Neural crest cell (in vitro differentiated cells): ENCODE results near the gene MOB1B. TPM values are rescaled to one million over a fixed set of nuclear protein-coding genes. Genes with fewer than 3 reads are reported as not detected.
"Not testable (repeated sequence)": the region's sequence is repeated elsewhere in the genome, so short reads cannot be mapped to it uniquely, and the experiment has no call there.

Experiments used
- DNase-seq: peaks from one replicate; pipeline ENCODE4 v3.0.0; 2021; ENCODE audit warnings: low read depth, mixed read lengths, low spot score
- H3K27ac Mint-ChIP-seq: one replicate; pipeline ENCODE4 v1.8.0; 2021; ENCODE audit warnings: mild to moderate bottlenecking, mixed read lengths; ENCODE audit not compliant: unreplicated experiment
- H3K27me3 Mint-ChIP-seq: 2 replicates; pipeline ENCODE4 v1.8.0; 2021; ENCODE audit warnings: low read depth, mild to moderate bottlenecking, mixed read lengths
- H3K36me3 Mint-ChIP-seq: 2 replicates; pipeline ENCODE4 v1.8.0; 2021; ENCODE audit warnings: low read depth, mild to moderate bottlenecking, mixed read lengths
- H3K4me1 Mint-ChIP-seq: 2 replicates; pipeline ENCODE4 v1.8.0; 2021; ENCODE audit warnings: mixed read lengths
- H3K4me3 Mint-ChIP-seq: one replicate; pipeline ENCODE4 v1.8.0; 2021; ENCODE audit warnings: mild to moderate bottlenecking, mixed read lengths
- H3K9me3 Mint-ChIP-seq: 2 replicates; pipeline ENCODE4 v1.8.0; 2021; ENCODE audit warnings: mixed read lengths
- CTCF ChIP-seq: fragments of 200-600 bp; sonication (generic); conservative IDR thresholded peaks from 2 replicates; pipeline ENCODE4 v1.5.0; 2021; ENCODE audit warnings: antibody characterized with exemption, mild to moderate bottlenecking
- total RNA-seq: library from RNA; stranded (reverse); gene quantifications from 2 replicates; pipeline ENCODE4 v1.2.1, GENCODE V29; 2021

Gene MOB1B
- total RNA-seq, 1 donor from 2014 or later = 37.2 TPM

GRCh38 chr4:71009086-71009485 is 106.9 kb downstream of the MOB1B start:
- no peak overlapping the region for H3K4me3 Mint-ChIP-seq
- H3K36me3 Mint-ChIP-seq = peaks cover 24% of the 10 kb centered on the region

GRCh38 chr4:71009890-71010588 is 107.9 kb downstream of the MOB1B start:
- Mint-ChIP-seq H3K4me3 (no peak overlapping the region), H3K27ac (no peak overlapping the region), H3K27me3 (no peaks in the 10 kb centered on the region), H3K4me1 (peaks cover 23% of the 10 kb centered on the region), H3K9me3 (no peaks in the 10 kb centered on the region), H3K36me3 (peaks cover 33% of the 10 kb centered on the region)
- no peak for DNase-seq
- TF ChIP-seq CTCF = peak; percentile 84

More at GRCh38 chr4:71009086-71009485, 106.9 kb downstream of the MOB1B start:
- no peak for DNase-seq
- Mint-ChIP-seq H3K27me3 (no peaks in the 10 kb centered on the region), H3K27ac (no peak overlapping the region), H3K4me1 (peaks cover 25% of the 10 kb centered on the region), H3K9me3 (no peaks in the 10 kb centered on the region)
- TF ChIP-seq CTCF = no peak

- H3K9me3 Mint-ChIP-seq = no peaks in the 10 kb centered on the region
- no peak overlapping the region for H3K27ac Mint-ChIP-seq
- no peaks in the 10 kb centered on the region for H3K27me3 Mint-ChIP-seq
- peaks cover 23% of the 10 kb centered on the region for H3K4me1 Mint-ChIP-seq
- peaks cover 43% of the 10 kb centered on the region for H3K36me3 Mint-ChIP-seq
- TF ChIP-seq CTCF = no peak
- no peak overlapping the region for H3K4me3 Mint-ChIP-seq
- no peak for DNase-seq
These were observed 109.3 kb downstream of the MOB1B start for GRCh38 chr4:71011451-71011850.

- H3K27ac Mint-ChIP-seq, H3K4me1 Mint-ChIP-seq, H3K9me3 Mint-ChIP-seq, H3K4me3 Mint-ChIP-seq, DNase-seq, H3K27me3 Mint-ChIP-seq: not testable (repeated sequence)
- H3K36me3 Mint-ChIP-seq = peaks cover 49% of the 10 kb centered on the region
These were observed 115.2 kb downstream of the MOB1B start for GRCh38 chr4:71017391-71017790.

GRCh38 chr4:71020611-71021010 is 118.4 kb downstream of the MOB1B start:
- no peak for TF ChIP-seq CTCF
- H3K36me3 Mint-ChIP-seq = peaks cover 29% of the 10 kb centered on the region
- H3K27me3 Mint-ChIP-seq = no peaks in the 10 kb centered on the region
- H3K27ac Mint-ChIP-seq = no peak overlapping the region
- no peaks in the 10 kb centered on the region for H3K9me3 Mint-ChIP-seq
- no peak overlapping the region for H3K4me3 Mint-ChIP-seq
- DNase-seq = no peak
- H3K4me1 Mint-ChIP-seq = no peaks in the 10 kb centered on the region

- Mint-ChIP-seq H3K9me3 (no peaks in the 10 kb centered on the region), H3K4me3 (no peak overlapping the region), H3K27me3 (no peaks in the 10 kb centered on the region), H3K36me3 (peaks cover 19% of the 10 kb centered on the region), H3K27ac (no peak overlapping the region), H3K4me1 (no peaks in the 10 kb centered on the region)
- no peak for TF ChIP-seq CTCF
- DNase-seq = no peak
These were observed 123.5 kb downstream of the MOB1B start for GRCh38 chr4:71025654-71026053.
